IMR-90 (cell line): Measurements from ENCODE around the gene KCNK7.

ENCODE experiments used
- MAZ ChIP-seq: IDR thresholded peaks from 2 replicates; pipeline ENCODE4 v1.6.1; 2012; ENCODE audit warnings: low read depth, mild to moderate bottlenecking, low read length, improper control_type of control experiment, moderate library complexity, borderline replicate concordance
- POLR2A ChIP-seq: IDR thresholded peaks from 2 replicates; pipeline ENCODE4 v1.6.1; 2012; ENCODE audit warnings: mild to moderate bottlenecking, low read depth, low read length

GRCh38 chr11:65625628-65626342 lies 30.2 kb upstream of the KCNK7 start:
- TF ChIP-seq POLR2A (no peak), MAZ (no peak)
